Progenitor cell of endocrine pancreas (in vitro differentiated cells): ENCODE measurements around the gene SEC63. TPM values are rescaled to one million over a fixed set of nuclear protein-coding genes. Genes with fewer than 3 reads are reported as not detected.
"Not testable (repeated sequence)": the region's sequence is repeated elsewhere in the genome, so short reads cannot be mapped to it uniquely, and the experiment has no call there.

ENCODE experiments used
- DNase-seq: peaks from one replicate; pipeline ENCODE4 v3.0.0; 2021; ENCODE audit warnings: low spot score; ENCODE audit not compliant: unreplicated experiment
- H3K27ac Mint-ChIP-seq: 2 replicates; pipeline ENCODE4 v1.8.0; 2021; ENCODE audit warnings: mild to moderate bottlenecking, moderate library complexity, mixed read lengths
- H3K27me3 Mint-ChIP-seq: 2 replicates; pipeline ENCODE4 v1.8.0; 2021; ENCODE audit warnings: mixed read lengths
- H3K36me3 Mint-ChIP-seq: 2 replicates; pipeline ENCODE4 v1.8.0; 2022; ENCODE audit warnings: mixed read lengths; ENCODE audit not compliant: insufficient read depth
- H3K4me1 Mint-ChIP-seq: 2 replicates; pipeline ENCODE4 v1.8.0; 2021; ENCODE audit warnings: low read depth, mixed read lengths
- H3K4me3 Mint-ChIP-seq: 2 replicates; pipeline ENCODE4 v1.8.0; 2021; ENCODE audit warnings: low read depth, mild to moderate bottlenecking, moderate library complexity, mixed read lengths
- H3K9me3 Mint-ChIP-seq: 2 replicates; pipeline ENCODE4 v1.8.0; 2021; ENCODE audit warnings: low read depth, mixed read lengths
- CTCF ChIP-seq: fragments of 200-600 bp; sonication (generic); IDR thresholded peaks from one replicate; pipeline ENCODE4 v1.5.0; 2021; ENCODE audit warnings: antibody characterized with exemption, mild to moderate bottlenecking; ENCODE audit not compliant: unreplicated experiment
- total RNA-seq: library from RNA; stranded (reverse); gene quantifications from 2 replicates; pipeline ENCODE4 v1.2.1, GENCODE V29; 2021

The SEC63 gene
- total RNA-seq, 1 donor from 2014 or later = 112 TPM

DNA sequence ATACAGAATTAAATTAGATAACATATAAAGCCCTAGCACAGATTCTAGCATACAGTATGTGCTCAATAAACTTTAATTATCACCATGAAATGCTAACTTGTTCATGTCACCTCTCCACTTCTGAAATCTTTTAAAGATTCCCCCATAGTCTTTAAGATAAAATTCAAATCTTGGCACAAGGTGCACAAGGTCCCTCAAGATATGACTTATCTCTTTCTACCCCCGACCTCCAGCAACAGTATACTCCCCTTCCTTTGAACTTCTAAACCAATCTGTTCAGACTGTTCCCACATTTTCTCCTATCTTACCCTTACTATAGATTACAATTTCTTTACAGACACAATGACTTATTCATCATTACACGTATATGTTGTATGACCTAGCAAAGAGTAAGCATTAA lies 29.0 kb downstream of the SEC63 start:
- TF ChIP-seq CTCF = no peak
- Mint-ChIP-seq H3K9me3 (peaks cover 24% of the 10 kb centered on the region), H3K4me1 (no peaks in the 10 kb centered on the region)

GRCh38 chr6:107926697-107927544 lies 31.1 kb downstream of the SEC63 start:
- Mint-ChIP-seq H3K36me3 (peaks cover 52% of the 10 kb centered on the region), H3K9me3 (peaks cover 12% of the 10 kb centered on the region)
- H3K4me1 Mint-ChIP-seq, H3K27ac Mint-ChIP-seq, DNase-seq, H3K4me3 Mint-ChIP-seq, H3K27me3 Mint-ChIP-seq: not testable (repeated sequence)

More for the DNA sequence above, 29.0 kb downstream of the SEC63 start:
- no peaks in the 10 kb centered on the region for H3K27me3 Mint-ChIP-seq
- peak overlapping the region; percentile 17 for H3K27ac Mint-ChIP-seq
- peaks cover 54% of the 10 kb centered on the region for H3K36me3 Mint-ChIP-seq
- no peak for DNase-seq
- no peak overlapping the region for H3K4me3 Mint-ChIP-seq

DNA sequence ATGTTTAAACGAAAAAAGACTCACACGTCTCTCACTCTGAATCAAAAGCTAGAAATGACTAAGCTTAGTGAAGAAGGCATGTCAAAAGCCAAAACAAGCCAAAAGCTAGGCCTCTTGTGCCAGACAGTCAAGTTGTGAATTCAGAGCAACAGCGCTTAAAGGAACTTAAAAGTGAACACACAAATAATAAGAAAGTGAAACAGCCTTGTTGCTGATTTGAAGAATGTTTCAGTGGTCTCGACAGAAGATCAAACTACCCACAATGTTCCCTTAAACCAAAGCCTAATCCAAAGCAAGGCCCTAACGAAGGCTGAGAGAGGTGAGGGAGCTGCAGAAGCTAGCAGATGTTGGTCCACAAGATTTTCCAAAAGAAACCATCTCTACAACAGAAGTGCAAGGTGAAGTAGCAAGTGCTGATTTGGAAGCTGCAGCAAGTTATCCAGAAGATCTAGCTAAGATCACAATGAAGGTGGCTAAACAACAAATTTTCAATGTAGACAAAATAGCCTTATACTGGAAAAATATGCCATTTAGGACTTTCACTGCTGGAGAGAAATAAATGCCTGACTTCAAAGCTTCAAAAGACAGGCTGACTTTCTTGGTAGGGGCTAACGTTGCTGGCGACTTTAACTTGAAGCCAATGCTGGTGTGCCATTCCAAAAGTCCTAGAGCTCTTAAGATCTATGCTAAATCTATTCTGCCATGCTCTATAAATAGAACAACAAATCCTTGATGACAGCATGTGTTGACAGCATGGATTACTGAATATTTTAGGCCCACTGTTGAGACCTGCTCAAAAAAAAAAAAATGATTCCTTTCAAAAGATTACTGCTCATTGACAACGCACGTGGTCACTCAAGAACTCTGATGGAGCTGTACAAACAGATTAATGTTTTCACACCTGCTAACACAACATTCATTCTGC lies 40.3 kb downstream of the SEC63 start:
- Mint-ChIP-seq H3K27me3 (no peaks in the 10 kb centered on the region), H3K4me3 (no peak overlapping the region), H3K9me3 (peaks cover 38% of the 10 kb centered on the region), H3K27ac (no peak overlapping the region), H3K36me3 (peaks cover 77% of the 10 kb centered on the region), H3K4me1 (no peaks in the 10 kb centered on the region)
- no peak for DNase-seq
- no peak for TF ChIP-seq CTCF

- peaks cover 74% of the 10 kb centered on the region for H3K36me3 Mint-ChIP-seq
- not testable (repeated sequence) for DNase-seq, H3K27me3 Mint-ChIP-seq, H3K4me1 Mint-ChIP-seq, H3K27ac Mint-ChIP-seq, H3K4me3 Mint-ChIP-seq
- H3K9me3 Mint-ChIP-seq = peaks cover 36% of the 10 kb centered on the region
Observed at GRCh38 chr6:107916961-107917360, 41.0 kb downstream of the SEC63 start.

DNA sequence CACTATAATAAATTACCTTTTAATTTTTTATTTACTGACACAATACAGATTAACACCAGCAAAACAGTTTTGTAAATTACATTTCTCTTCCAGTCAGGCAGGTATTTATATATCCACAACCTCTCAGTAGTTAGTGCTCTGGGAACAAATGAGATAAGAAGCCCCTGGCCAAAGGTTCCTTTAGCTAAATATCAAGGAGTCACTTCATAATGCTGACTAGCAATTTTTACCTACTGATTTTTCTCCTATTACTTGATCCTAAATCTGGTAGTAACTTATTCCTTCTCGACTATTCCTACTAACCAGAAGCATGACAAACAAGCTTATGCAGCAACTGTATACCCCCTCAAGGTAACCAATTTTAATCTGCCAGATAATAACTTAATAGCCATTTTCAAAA lies 46.3 kb downstream of the SEC63 start:
- DNase-seq = no peak
- Mint-ChIP-seq H3K4me3 (no peak overlapping the region), H3K36me3 (peaks cover 44% of the 10 kb centered on the region), H3K4me1 (no peaks in the 10 kb centered on the region), H3K27ac (no peak overlapping the region), H3K27me3 (no peaks in the 10 kb centered on the region), H3K9me3 (peaks cover 12% of the 10 kb centered on the region)
- no peak for TF ChIP-seq CTCF

- Mint-ChIP-seq H3K27ac (no peak overlapping the region), H3K4me1 (no peaks in the 10 kb centered on the region), H3K4me3 (no peak overlapping the region), H3K36me3 (peaks cover 55% of the 10 kb centered on the region), H3K9me3 (peaks cover 9% of the 10 kb centered on the region), H3K27me3 (no peaks in the 10 kb centered on the region)
- no peak for TF ChIP-seq CTCF
- no peak for DNase-seq
Observed at GRCh38 chr6:107894809-107895396, 63.1 kb downstream of the SEC63 start.

DNA sequence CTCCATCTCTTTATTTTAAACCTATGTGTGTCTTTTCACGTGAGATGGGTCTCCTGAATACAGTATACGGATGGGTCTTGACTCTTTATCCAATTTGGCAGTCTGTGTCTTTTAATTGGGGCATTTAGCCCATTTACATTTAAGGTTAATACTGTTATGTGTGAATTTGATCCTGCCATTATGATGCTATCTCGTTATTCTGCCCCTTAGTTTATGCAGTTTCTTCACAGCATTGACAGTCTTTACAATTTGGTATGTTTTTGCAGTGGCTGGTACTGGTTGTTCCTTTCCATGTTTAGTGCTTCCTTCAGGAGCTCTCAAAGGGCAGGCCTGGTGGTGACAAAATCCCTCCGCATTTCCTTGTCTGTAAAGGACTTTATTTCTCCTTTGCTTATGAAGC lies 67.6 kb downstream of the SEC63 start:
- H3K4me3 Mint-ChIP-seq, H3K27me3 Mint-ChIP-seq, H3K27ac Mint-ChIP-seq, H3K4me1 Mint-ChIP-seq, DNase-seq: not testable (repeated sequence)
- Mint-ChIP-seq H3K36me3 (peaks cover 78% of the 10 kb centered on the region), H3K9me3 (peaks cover 30% of the 10 kb centered on the region)

DNA sequence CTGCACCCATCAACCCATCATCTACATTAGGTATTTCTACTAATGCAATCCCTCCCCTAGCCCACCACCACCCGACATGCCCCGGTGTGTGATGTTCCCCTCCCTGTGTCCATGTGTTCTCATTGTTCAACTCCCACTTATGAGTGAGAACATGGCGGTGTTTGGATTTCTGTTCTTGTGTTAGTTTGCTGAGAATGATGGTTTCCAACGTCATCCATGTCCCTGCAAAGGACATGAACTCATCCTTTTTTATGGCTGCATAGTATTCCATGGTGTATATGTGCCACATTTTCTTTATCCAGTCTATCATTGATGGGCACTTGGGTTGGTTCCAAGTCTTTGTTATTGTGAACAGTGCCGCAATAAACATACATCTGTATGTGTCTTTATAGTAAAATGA lies 72.1 kb downstream of the SEC63 start:
- H3K36me3 Mint-ChIP-seq = peaks cover 51% of the 10 kb centered on the region

More for the DNA sequence above, 72.1 kb downstream of the SEC63 start:
- not testable (repeated sequence) for H3K27me3 Mint-ChIP-seq, H3K4me3 Mint-ChIP-seq, H3K27ac Mint-ChIP-seq, DNase-seq
- peaks cover 14% of the 10 kb centered on the region for H3K4me1 Mint-ChIP-seq
- peaks cover 30% of the 10 kb centered on the region for H3K9me3 Mint-ChIP-seq
